CD14-positive monocyte (primary cell): ENCODE results near the gene TAF7. TPM values are rescaled to one million over a fixed set of nuclear protein-coding genes. Genes with fewer than 3 reads are reported as not detected.
A peak's percentile ranks its signal among the peaks of the same experiment; 100 is the strongest.

Experiments
- DNase-seq, 3 donors: peaks; one replicate each; pipeline ENCODE4 v3.0.0-alpha.2; 2011 to 2022
- H2AFZ ChIP-seq: 2 replicates; pipeline ENCODE4 v1.6.0; 2012; ENCODE audit warnings: mild to moderate bottlenecking, low read depth, low read length, inconsistent platforms; ENCODE audit not compliant: insufficient read depth, poor library complexity, severe bottlenecking
- H3K27ac ChIP-seq, 2 donors: 1 replicate in 1 of 2; 2 replicates in 1 of 2; pipeline ENCODE4 v1.5.1; 2012 to 2013; ENCODE audit warnings: low read length in 2 of 2, control low read depth in 1 of 2, inconsistent platforms in 1 of 2, low read depth in 1 of 2, mild to moderate bottlenecking in 1 of 2
- H3K27me3 ChIP-seq, 2 donors: one replicate each; pipeline versions ENCODE4 v1.6.0 to v1.6.1; 2011 to 2013; ENCODE audit warnings: low read length in 2 of 2; ENCODE audit not compliant: control insufficient read depth in 2 of 2, insufficient read depth in 2 of 2
- H3K36me3 ChIP-seq, 2 donors: replicated peaks in 1 of 2; 1 replicate in 1 of 2; 2 replicates in 1 of 2; pipeline versions ENCODE4 v1.5.1 to v1.6.1; 2012 to 2013; ENCODE audit warnings: low read length in 2 of 2, control low read depth in 1 of 2, inconsistent platforms in 1 of 2, mild to moderate bottlenecking in 1 of 2; ENCODE audit not compliant: insufficient read depth in 2 of 2, control insufficient read depth in 1 of 2
- H3K4me1 ChIP-seq, 2 donors: 1 replicate in 1 of 2; 2 replicates in 1 of 2; pipeline versions ENCODE4 v1.5.1 to v1.6.1; 2012 to 2013; ENCODE audit warnings: low read length in 2 of 2, control low read depth in 1 of 2, inconsistent platforms in 1 of 2, mild to moderate bottlenecking in 1 of 2, moderate library complexity in 1 of 2; ENCODE audit not compliant: insufficient read depth in 2 of 2, control insufficient read depth in 1 of 2
- H3K4me2 ChIP-seq: replicated peaks from 2 replicates; pipeline ENCODE3; 2012; ENCODE audit warnings: low read length, moderate library complexity, mild to moderate bottlenecking; ENCODE audit not compliant: poor library complexity, severe bottlenecking; ENCODE audit errors: extremely low read depth
- H3K4me3 ChIP-seq, 3 experiments: fragments of 200-600 bp in 1 of 3; sonication (generic) in 1 of 3; replicated peaks in 1 of 3; 1 replicate in 2 of 3; 2 replicates in 1 of 3; pipeline ENCODE4 v1.5.1; 2011 to 2013; ENCODE audit warnings: low read length in 3 of 3, mild to moderate bottlenecking in 3 of 3, control low read depth in 2 of 3, low read depth in 2 of 3, inconsistent platforms in 1 of 3, moderate library complexity in 1 of 3
- H3K79me2 ChIP-seq: 2 replicates; pipeline ENCODE4 v1.6.0; 2012; ENCODE audit warnings: mild to moderate bottlenecking, control low read depth, inconsistent platforms, low read length, moderate library complexity; ENCODE audit not compliant: insufficient read depth
- H3K9ac ChIP-seq: 2 replicates; pipeline ENCODE4 v1.6.0; 2017; ENCODE audit warnings: low read length, mild to moderate bottlenecking; ENCODE audit not compliant: insufficient read depth, poor library complexity, severe bottlenecking
- H3K9me3 ChIP-seq, 2 donors: replicated peaks in 1 of 2; 1 replicate in 1 of 2; 2 replicates in 1 of 2; pipeline versions ENCODE4 v1.5.1 to v1.6.1; 2012 to 2013; ENCODE audit warnings: low read length in 2 of 2, control low read depth in 1 of 2; ENCODE audit not compliant: control insufficient read depth in 1 of 2, insufficient read depth in 1 of 2
- H4K20me1 ChIP-seq: 2 replicates; pipeline ENCODE4 v1.6.0; 2012; ENCODE audit warnings: mild to moderate bottlenecking, low read length, control low read depth, moderate library complexity; ENCODE audit not compliant: insufficient read depth
- H3K27ac Mint-ChIP-seq, 7 donors: one replicate each; pipeline ENCODE4 v1.8.0; 2020; ENCODE audit warnings: mild to moderate bottlenecking in 7 of 7, mixed read lengths in 7 of 7, moderate library complexity in 6 of 7, inconsistent platforms in 2 of 7
- H3K27me3 Mint-ChIP-seq, 3 donors: one replicate each; pipeline ENCODE4 v1.8.0; 2021 to 2022; ENCODE audit warnings: low read depth in 3 of 3, mild to moderate bottlenecking in 3 of 3, mixed read lengths in 3 of 3, moderate library complexity in 3 of 3, inconsistent platforms in 1 of 3
- H3K36me3 Mint-ChIP-seq, 2 donors: one replicate each; pipeline ENCODE4 v1.8.0; 2020; ENCODE audit warnings: mixed read lengths in 2 of 2, inconsistent platforms in 1 of 2, mild to moderate bottlenecking in 1 of 2
- H3K4me1 Mint-ChIP-seq: one replicate; pipeline ENCODE4 v1.8.0; 2020; ENCODE audit warnings: mild to moderate bottlenecking, mixed read lengths
- H3K4me3 Mint-ChIP-seq, 2 donors: one replicate each; pipeline ENCODE4 v1.8.0; 2020; ENCODE audit warnings: mild to moderate bottlenecking in 2 of 2, mixed read lengths in 2 of 2, moderate library complexity in 1 of 2
- H3K9me3 Mint-ChIP-seq, 7 donors: one replicate each; pipeline ENCODE4 v1.8.0; 2020 to 2022; ENCODE audit warnings: mixed read lengths in 7 of 7, mild to moderate bottlenecking in 6 of 7, moderate library complexity in 6 of 7, inconsistent platforms in 2 of 7
- CTCF ChIP-seq: fragments of 200-600 bp; IDR thresholded peaks from one replicate; pipeline ENCODE4 v1.8.0; 2022; ENCODE audit warnings: antibody characterized with exemption, mild to moderate bottlenecking
- WGBS: methylation state at CpG from one replicate; pipeline ENCODE4 v1.1.5; 2013; ENCODE audit warnings: missing lambda C conversion rate; ENCODE audit not compliant: insufficient coverage; 5-methylcytosine and 5-hydroxymethylcytosine counted together
- intact Hi-C, 2 donors: fragments of 100-400 bp; cut with micrococcal nuclease; formaldehyde crosslinking; loops; one replicate each; pipeline versions ENCODE4 v1.15.0 to v1.15.1; 2023
- polyA plus RNA-seq, 3 donors: library from polyadenylated mRNA; depleted of rRNA in 1 of 3; unstranded in 2 of 3; stranded (reverse) in 1 of 3; fragments of 300-500 nt in 2 of 3; fragments of >200 nt in 1 of 3; fragmentation: Illumina TruSeq in 2 of 3; gene quantifications; 1 replicate in 2 of 3; 2 replicates in 1 of 3; pipeline ENCODE4 v1.2.3, GENCODE V29; 2012 to 2021

Gene TAF7
- polyA plus RNA-seq, 3 donors, result 11.8 to 57.5 (median 52.7) TPM

- H3K4me1 Mint-ChIP-seq, result peaks cover 2% of the 10 kb centered on the region
- no peak within 1 kb of the TSS for H3K27ac ChIP-seq
- H3K4me1 ChIP-seq, result no peaks in the 10 kb centered on the region
- peak within 1 kb of the TSS in 1 of 2 donors; percentile 42 for H3K4me3 Mint-ChIP-seq
- TF ChIP-seq CTCF, result peak; percentile 63
- H3K27me3 ChIP-seq, result peaks cover 30 to 91% of the 10 kb centered on the region in 2 donors
- intact Hi-C loops, result no loop called here
- no peak within 1 kb of the TSS for H3K4me2 ChIP-seq
- no peak within 1 kb of the TSS for H3K9ac ChIP-seq
- no peaks in the 10 kb centered on the region for H3K79me2 ChIP-seq
- H4K20me1 ChIP-seq, result no peaks in the 10 kb centered on the region
- H3K27me3 Mint-ChIP-seq, result peaks cover 29 to 64% (median 60%) of the 10 kb centered on the region in 3 donors
- no peak within 1 kb of the TSS for H3K27ac Mint-ChIP-seq
- H3K9me3 ChIP-seq, result peaks cover 52 to 75% of the 10 kb centered on the region in 2 donors
- DNase-seq, result no peak
- peaks cover 37 to 80% (median 62%) of the 10 kb centered on the region in 7 donors for H3K9me3 Mint-ChIP-seq
- no peaks in the 10 kb centered on the region for H3K36me3 ChIP-seq
- peak within 1 kb of the TSS; percentile 33 for H2AFZ ChIP-seq
- H3K4me3 ChIP-seq, result peak within 1 kb of the TSS in 1 of 3 experiments; percentile 19
- 15% methylated on average over 28 of the region's 29 CpGs for WGBS
- H3K36me3 Mint-ChIP-seq, result peaks cover 6 to 7% of the 10 kb centered on the region in 2 donors
These were observed 34.4 kb upstream of the TAF7 start, which contains the start of gene PCDHGA4 for GRCh38 chr5:141354900-141355469. Gene PCDHGA4, plus strand, starts transcription at chr5:141355021. Its CDS starts 87 bp downstream, at chr5:141355108.

GRCh38 chr5:141351591-141351990 lies 31.0 kb upstream of the TAF7 start:
- TF ChIP-seq CTCF, result no peak
- Mint-ChIP-seq H3K4me3 (peak overlapping the region in 1 of 2 donors; percentile 31), H3K4me1 (no peaks in the 10 kb centered on the region), H3K9me3 (peaks cover 38 to 81% (median 66%) of the 10 kb centered on the region in 7 donors), H3K27ac (no peak overlapping the region), H3K27me3 (peaks cover 29 to 58% (median 53%) of the 10 kb centered on the region in 3 donors), H3K36me3 (peaks cover 5 to 6% of the 10 kb centered on the region in 2 donors)
- no peak overlapping the region for H3K9ac ChIP-seq
- 35% methylated on average over 21 of the region's 36 CpGs for WGBS
- intact Hi-C loops, result no loop called here
- DNase-seq, result no peak
- no peak overlapping the region for H3K27ac ChIP-seq
- H3K9me3 ChIP-seq, result peaks cover 51 to 81% of the 10 kb centered on the region in 2 donors
- no peak overlapping the region for H2AFZ ChIP-seq
- H3K79me2 ChIP-seq, result no peaks in the 10 kb centered on the region
- H3K4me1 ChIP-seq, result no peaks in the 10 kb centered on the region
- no peaks in the 10 kb centered on the region for H3K36me3 ChIP-seq
- H3K4me2 ChIP-seq, result no peak overlapping the region
- peaks cover 21 to 67% of the 10 kb centered on the region in 2 donors for H3K27me3 ChIP-seq
- no peaks in the 10 kb centered on the region for H4K20me1 ChIP-seq
- no peak overlapping the region for H3K4me3 ChIP-seq
